Posterior vena cava (tissue), 2 donors: ENCODE data around the gene RNF166. TPM values are rescaled to one million over a fixed set of nuclear protein-coding genes. Genes with fewer than 3 reads are reported as not detected.

Source experiments
- DNase-seq: peaks from one replicate; pipeline ENCODE4 v3.0.0-alpha.2; 2020; ENCODE audit warnings: low spot score
- intact Hi-C, 2 donors: fragments of 100-400 bp; cut with DNase I; formaldehyde crosslinking; loops; one replicate each; pipeline versions ENCODE4 v1.14.1 to v1.14.2; 2022 to 2023
- total RNA-seq, 2 donors: library from RNA; stranded (reverse); fragmentation: NEBNext Ultra II Directional; extraction: Animal tissue kit (Norgen Biotek cat#: 25700); gene quantifications; one replicate each; pipeline ENCODE4 v1.2.1, GENCODE V29; 2021
- donor health status: DM: yes; HTN: yes; CAD: no.
- donor health status: DM: yes; HTN: yes; CAD: no.

RNF166 gene
- total RNA-seq, 2 donors from 2014 or later = 16.8 to 19.0 TPM

GRCh38 chr16:88727871-88728270, 21.7 kb upstream of the RNF166 start:
- no peak for DNase-seq
- intact Hi-C loops = no loop called here

GRCh38 chr16:88726981-88727380, 20.8 kb upstream of the RNF166 start:
- no peak for DNase-seq
- intact Hi-C loops = no loop called here

- no peak for DNase-seq
- intact Hi-C loops = no loop called here
These were observed 20.2 kb upstream of the RNF166 start for GRCh38 chr16:88726408-88726749.

GRCh38 chr16:88725609-88726407, 19.6 kb upstream of the RNF166 start:
- DNase-seq = no peak
- intact Hi-C loops = no loop called here

GRCh38 chr16:88724855-88725555, 18.8 kb upstream of the RNF166 start:
- intact Hi-C loops = no loop called here
- DNase-seq = no peak

GRCh38 chr16:88723911-88724310, 17.7 kb upstream of the RNF166 start:
- intact Hi-C loops = no loop called here

GRCh38 chr16:88723507-88723887, 17.3 kb upstream of the RNF166 start:
- intact Hi-C loops = no loop called here
- no peak for DNase-seq

More at GRCh38 chr16:88723911-88724310, 17.7 kb upstream of the RNF166 start:
- no peak for DNase-seq

- intact Hi-C loops = no loop called here
- DNase-seq = no peak
These were observed 16.7 kb upstream of the RNF166 start for GRCh38 chr16:88722784-88723506.

- no peak for DNase-seq
- intact Hi-C loops = no loop called here
These were observed 15.9 kb upstream of the RNF166 start for GRCh38 chr16:88721815-88722755.

- DNase-seq = no peak
- intact Hi-C loops = no loop called here
These were observed 15.0 kb upstream of the RNF166 start for GRCh38 chr16:88721236-88721635.

GRCh38 chr16:88720396-88720970, 14.3 kb upstream of the RNF166 start:
- intact Hi-C loops = no loop called here
- no peak for DNase-seq

- DNase-seq = no peak
- intact Hi-C loops = no loop called here
These were observed 13.7 kb upstream of the RNF166 start for GRCh38 chr16:88719933-88720296.

GRCh38 chr16:88719267-88719932, 13.2 kb upstream of the RNF166 start:
- intact Hi-C loops = no loop called here
- DNase-seq = no peak

GRCh38 chr16:88718178-88718577, 12.0 kb upstream of the RNF166 start:
- DNase-seq = no peak
- intact Hi-C loops = no loop called here

- DNase-seq = no peak
- intact Hi-C loops = no loop called here
These were observed 10.4 kb upstream of the RNF166 start for GRCh38 chr16:88716601-88717001.

GRCh38 chr16:88716201-88716600, 10.0 kb upstream of the RNF166 start:
- intact Hi-C loops = no loop called here
- DNase-seq = no peak

- intact Hi-C loops = no loop called here
- no peak for DNase-seq
These were observed 9.3 kb upstream of the RNF166 start for GRCh38 chr16:88715312-88716190.
